HG03442 (cell line): ENCODE data around the gene PPP2R5A.

Experiments used
- ATAC-seq: cut with Tn5 transposase; IDR thresholded peaks from one replicate; pipeline ENCODE4 v1.9.1; 2021; ENCODE audit warnings: mild to moderate bottlenecking, moderate library complexity; ENCODE audit not compliant: unreplicated experiment

The PPP2R5A gene

DNA sequence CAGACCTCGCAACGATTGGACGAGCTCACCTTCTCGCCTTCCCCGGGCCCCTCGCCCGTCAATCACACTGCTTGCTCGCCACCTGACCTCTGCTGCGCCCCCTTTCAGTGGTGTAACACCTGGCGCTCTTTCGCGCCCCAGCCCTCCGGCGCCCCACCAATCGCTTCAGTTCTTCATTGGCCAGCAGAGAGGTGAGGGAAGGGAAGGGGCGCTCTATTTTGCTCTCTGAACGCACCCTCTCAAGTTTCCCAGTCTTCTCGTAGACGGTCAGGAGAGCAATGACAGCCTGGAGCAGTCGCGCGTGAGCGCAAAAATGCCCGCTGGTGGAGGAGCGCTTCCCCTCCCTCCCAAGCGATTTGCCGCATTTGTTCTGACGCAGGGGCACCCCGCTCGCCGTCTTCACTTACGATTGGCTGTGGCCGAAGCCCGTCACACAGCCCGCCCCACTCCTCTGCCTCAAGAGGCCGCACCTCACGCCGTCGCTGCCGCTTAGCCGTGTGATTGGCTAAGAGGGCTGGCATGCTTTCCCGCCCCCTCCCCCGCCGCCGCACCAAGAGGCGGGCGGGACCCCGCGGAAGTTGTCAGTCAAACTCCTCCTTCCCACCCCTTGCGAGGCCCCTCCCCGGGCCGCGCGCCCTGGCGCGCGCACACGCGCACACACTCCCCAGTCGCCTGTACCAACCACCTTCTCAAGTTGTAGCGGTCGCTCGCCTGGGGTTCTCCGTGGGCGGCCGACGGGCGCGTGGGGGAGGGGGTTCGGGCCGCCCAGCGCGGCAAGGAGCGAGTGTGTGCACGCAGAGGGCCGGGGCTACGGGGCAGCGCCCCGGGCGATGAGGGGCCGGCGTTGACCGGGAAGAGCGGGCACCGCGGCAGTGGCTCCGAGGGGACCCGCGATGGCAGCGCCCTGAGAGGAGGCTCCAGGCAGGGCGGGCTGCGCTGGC is at the start of gene PPP2R5A:
Gene PPP2R5A, plus strand, starts transcription at position 667 of the 941 bp plus-strand sequence. CDS start 701 bp downstream, outside the sequence.
- peak; percentile 89 for ATAC-seq

DNA sequence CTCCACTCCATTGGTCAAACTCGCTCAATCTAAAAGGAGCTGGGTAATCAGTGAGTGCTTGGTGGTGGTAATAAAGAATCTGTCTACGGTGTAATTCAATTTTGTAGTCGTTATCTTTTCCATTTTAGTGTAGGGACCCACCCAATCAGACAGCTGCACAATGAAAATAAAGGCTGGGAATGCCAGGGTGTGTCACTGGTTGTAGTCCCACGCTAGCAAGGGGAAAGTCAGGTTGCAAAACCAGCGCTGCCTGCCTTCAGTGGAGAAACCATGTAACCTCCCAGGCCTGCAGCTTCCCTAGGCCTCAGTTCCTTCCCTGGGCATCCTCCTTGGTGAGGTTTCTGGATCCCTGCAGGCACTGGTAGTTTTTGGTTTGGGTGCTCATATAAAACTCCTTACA is 49.4 kb upstream of the PPP2R5A start:
- no peak for ATAC-seq

DNA sequence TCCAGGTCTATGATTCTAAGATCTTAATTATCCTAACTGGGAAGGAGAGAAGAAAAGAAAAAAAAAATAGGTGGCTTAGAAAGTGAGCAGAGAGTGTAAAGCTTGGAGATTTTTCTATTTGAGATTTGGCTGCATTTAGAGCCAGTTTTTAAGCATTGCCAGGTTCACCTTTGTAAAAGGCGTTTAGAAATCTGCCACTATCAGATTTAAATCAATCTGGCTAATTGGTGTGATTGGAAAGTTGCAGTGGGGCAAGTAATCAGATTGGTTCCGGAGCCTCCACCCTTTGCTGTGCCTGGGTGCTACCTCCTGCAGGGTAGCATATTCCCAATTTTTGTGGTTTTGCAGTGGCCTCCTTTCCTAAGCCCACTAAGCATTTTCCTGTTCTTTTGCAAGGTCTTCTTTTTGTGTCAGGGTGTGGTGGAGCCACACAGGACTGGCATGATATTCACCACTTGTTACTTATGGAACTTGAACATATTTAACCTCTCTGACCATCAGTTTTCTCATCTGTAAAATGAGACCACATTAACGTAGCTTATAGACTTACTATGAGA is 48.5 kb upstream of the PPP2R5A start:
- ATAC-seq: no peak

DNA sequence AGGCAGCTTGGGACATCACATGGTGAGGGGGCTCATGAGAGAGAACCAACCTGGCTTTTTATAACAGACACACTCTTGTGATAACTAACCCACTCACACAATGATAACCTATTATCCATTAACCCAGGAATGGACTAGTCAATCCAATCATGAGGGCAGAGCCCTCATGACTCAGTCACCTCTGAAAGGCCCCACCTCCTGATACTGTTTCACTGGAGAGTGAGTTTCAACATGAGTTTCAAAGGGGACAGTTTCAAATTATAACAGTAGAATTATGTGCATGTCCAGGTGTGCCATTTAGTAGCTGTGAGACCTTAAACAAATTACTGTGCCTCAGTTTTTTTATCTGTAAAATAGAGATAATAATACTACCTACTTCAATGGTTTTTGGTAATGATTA is 47.6 kb upstream of the PPP2R5A start:
- peak; percentile 73 for ATAC-seq

DNA sequence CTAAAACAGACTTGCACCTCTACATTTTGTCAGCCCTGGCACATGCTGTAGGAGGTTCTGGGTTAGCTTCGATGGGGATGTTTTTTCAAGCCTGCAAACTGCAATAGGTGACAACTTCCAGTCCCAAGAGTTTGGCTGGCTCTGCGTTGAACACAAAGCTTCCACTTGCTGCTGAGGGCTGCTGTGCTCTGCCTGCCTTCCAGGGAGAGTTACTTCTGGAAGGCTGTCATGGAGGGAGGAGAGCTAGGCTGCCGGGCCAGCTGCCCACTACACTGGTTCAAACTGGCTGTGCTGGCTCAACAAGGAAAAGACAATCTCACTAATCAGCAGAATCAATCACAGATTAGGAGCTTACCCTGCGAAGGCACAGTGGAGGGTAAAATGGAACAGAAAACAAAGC is 46.7 kb upstream of the PPP2R5A start:
- no peak for ATAC-seq

DNA sequence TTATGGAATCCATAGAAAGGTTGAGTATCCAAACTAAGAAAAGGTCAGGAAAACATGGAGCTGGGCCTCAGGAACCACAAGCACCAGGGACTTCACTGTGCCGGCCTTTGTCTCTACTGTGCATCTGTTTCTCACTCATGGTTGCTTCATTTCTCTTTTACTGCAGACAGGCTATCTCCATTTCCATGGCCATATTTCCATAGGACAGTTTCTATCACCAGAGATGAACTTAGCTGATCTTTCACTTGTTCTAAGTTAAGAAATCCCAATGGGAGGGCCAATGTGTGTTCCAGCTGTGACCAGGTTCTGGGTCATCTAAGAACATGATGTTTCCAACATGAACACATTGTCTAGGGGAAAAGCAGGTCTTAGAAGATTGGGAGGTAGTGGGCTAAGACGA is 43.7 kb upstream of the PPP2R5A start:
- ATAC-seq: no peak

DNA sequence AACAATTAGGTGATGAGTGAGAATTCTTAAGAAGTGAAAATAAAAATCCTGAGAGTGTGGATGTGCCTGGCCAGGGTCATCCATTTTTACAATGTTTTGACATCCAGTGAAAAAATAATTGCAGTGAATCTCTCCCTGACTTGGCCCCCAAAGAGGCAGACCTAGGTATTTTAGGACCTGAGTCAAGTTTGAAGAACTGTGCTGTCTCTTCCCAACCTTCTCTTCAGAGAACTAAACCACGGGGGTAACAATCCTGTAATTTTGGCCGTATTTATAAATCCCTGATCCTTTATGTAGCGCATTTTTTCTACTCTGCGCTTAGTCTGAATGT is 43.3 kb upstream of the PPP2R5A start:
- no peak for ATAC-seq

DNA sequence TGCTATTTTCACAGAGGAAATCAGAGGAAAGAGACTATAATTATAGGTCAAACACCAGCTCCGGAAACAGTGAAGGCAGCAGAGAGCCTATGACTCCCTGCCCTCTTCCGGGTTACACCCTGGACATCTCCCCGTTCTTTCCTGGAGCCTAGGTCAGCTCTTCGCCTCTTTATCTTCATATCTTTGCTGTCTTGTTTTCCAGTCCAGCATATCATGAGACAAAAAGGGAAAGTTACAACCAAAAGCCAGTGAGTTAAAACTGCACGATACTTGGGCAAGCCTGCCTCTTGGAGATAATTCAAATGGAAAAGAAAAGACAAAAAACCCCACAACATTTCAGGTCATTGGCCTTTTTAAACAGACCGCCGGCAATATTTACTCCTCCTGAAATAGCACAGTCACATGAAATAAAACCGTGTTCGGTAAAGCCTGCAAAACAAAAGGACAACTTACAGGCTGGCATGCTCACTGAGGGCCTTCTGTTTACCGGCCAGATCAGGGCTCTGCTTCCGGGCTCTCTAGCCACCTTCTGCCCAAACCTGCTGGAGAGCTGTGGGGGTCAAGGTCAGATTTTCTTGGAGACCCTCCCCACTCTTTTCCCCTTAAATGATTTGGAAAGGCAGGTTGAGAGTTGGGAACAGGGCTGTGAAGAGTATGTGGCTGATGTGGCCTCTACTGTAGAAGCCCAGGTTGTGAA is 42.8 kb upstream of the PPP2R5A start:
- no peak for ATAC-seq

DNA sequence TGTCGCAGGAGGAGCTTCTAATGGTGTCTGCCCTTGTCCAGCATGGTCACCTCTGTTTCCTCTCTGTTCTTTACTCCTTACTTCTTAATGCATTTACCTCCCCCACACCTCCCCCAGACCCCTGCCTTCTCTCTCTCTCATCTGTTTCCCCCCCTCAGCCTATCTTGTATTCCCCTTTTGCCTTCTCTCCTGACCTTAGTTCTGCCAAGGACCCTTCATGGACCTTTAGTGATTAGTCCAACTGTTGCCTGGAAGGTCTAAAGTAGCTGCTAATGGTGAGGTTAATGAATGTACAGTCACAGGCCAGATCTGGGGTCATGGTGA is 42.3 kb upstream of the PPP2R5A start:
- ATAC-seq: no peak

DNA sequence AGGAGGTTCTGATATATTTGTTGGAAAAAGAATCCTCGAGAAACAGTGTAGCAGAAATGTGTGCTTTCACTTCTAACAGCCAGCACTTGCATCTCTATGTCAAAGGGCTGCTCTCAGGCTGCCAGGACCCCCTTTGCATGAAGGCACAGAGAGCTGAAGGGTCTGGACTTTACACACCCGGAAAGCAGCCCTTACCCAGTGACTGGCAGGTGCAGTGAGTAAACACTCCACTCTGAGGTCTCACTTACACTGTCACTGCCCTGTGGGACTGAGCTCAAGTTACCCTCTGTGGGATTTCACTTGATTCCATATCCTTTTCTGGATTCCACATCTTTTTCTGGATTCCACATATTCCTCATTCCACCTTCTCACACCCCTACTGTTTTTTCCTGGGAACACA is 40.8 kb upstream of the PPP2R5A start:
- ATAC-seq: no peak

DNA sequence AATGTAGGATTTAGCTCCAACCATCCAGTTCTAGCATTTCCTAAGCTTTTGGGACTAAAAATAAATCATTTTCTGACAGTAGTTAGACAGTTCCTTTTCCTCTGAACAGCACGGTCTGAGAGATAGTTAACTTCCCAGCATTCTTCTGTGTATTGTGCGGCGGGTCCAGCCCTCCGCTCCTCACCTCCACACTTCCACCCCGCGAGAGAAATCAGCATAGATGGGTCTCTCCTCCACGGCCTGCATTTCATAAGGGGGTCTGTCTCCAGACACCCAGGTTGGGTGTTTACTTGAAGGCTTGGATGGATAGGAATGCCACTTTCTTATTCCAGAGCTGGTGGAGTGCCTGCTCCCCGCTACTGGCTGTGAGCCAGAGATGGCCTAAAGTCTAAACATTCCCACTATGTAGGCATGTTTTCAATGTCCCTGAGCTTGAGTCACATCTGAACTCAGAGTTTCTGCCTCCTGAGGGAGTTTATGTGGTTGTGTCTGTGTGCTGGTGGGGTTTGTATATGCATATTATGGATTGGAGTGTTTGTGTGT is 38.0 kb upstream of the PPP2R5A start:
- no peak for ATAC-seq

DNA sequence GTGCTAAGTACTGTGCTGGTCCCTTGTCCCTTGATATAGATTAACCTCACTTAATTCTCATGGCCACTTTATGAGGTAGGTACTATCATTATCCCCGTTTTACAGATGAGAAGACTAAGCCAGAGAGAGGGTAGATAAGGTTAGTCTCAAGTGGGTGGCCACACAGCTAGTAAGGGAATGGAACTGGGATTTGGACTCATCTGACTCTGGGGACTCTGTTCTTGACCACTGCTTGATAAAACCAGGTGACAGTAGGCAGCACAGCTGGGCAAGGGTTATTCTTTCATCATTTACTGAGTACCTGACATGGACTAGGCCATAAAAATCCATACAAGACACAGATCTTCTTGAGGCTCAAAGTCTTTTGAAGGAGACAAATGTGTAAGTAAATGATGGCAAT is 37.2 kb upstream of the PPP2R5A start:
- ATAC-seq: no peak

DNA sequence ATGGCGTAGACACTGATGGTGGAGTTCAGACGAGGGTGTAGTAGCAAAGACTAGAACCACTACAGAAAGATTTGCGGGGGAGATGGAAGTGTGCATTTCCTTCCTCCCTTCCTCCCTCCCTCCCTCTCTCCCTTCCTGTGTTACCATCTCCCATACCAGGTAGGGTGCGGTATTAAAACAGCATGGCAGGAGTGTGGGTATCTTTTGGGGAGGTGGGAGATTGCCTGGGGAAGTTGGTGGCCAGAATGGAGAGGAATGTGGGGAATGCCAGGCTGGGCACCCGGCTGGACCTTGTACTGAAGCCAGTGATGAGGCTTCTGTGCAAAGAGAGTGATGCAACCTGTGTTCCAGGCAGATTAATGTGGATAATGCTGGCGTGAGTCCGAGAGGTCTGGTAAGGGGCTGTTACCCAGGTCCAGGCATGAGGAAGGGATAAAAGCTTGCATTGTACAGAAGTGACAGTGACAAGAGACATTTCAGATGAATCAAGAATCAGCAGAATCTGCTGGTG is 30.3 kb upstream of the PPP2R5A start:
- ATAC-seq: no peak

DNA sequence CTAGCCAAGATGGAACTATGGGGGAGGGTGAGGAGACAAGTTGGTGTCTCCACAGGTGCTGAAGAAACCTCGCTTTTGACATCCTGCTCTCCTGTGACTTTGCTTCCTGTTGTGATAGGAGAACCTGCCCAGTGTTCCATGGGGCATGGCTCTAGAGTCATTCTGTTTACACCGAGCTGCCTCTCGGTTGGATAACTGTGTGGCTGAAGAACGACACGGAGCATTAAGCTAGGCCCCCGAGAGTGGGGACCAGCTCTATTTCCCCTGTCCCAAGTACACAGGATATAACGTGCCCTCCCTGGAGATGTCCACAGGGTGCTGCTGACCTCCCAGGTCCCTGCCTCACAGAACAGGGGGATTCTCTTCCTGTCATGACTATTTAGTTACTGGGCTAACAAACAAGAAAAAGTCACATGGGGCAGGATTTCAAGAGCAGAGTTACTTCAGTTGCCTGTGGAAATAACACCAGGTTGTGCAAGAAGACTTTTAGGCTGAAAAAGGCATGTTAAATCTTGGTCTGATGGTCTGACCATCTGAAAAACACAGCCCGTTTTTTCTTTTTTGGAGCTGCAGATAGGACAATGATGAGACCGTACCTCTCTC is 29.4 kb upstream of the PPP2R5A start:
- ATAC-seq: no peak

DNA sequence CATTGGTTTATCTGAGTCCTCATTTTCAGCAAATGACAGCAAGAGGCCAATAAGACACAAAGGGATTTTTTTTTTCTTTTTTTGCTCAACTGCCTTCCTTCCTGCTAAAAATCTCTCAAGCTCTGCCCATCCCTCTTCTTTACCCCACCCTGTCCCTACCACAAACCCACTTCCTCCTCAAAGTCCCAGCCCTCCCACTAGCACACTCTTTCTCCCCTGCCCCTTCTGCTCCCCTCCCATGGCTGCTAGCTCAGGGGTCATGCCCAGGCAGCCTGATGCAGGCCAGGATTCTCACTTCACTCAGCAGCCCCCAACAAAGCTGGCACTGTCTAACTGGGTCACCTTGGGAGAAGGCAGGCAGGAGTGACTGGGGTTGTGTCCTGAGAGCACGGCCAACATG is 28.8 kb upstream of the PPP2R5A start:
- ATAC-seq: peak; percentile 54

DNA sequence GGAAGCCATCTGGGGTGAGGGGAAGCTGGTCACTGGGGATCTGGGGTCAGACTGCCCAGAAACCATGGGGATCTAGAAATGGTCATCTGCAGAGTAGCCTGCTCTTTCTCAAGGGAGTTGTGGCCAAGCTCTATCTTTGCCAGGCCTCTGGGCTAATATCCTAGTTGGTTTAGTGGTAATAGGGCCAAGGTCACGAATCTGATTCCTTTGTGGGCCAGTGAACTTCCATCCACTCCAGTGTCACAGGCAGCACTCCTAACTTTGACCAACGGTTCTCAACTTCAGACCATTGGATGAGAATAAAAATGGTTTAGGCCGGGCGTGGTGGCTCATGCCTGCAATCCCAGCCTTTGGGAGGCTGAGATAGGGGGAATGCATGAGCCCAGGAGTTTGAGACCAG is 28.1 kb upstream of the PPP2R5A start:
- no peak for ATAC-seq

DNA sequence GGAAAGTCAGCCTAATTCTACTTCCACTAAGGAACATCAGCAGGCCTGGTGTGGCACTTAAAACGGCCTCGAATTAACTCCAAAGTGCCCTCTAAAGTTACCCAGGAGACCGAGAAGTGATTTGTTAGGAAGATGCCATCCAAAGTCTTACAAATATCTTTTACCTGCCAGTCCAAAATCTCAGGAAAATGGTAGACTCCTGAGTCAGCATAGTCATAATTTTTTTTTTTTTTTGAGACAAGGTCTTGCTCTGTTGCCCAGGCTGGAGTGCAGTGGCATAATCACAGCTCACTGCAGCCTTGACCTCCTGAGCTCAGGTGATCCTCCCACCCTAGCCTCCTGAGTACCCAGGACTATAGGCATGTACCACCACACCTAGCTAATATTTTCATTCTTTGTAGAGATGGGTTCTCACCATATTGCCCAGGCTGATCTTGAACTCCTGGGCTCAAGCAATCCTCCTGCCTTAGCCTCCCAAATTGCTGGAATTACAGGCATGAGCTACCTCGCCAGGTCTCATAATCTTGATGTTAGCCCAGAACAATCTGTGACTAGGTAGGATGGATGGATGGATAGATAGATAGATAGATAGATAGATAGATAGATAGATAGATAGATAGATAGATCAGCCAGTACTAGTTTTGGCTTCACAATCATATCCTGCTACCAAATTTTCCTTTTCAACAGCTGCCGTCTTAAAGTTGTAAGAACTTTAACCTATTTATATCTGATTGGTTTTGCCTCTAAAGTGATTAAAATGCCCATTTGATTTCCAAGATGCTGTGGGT is 25.3 kb upstream of the PPP2R5A start:
- no peak for ATAC-seq

DNA sequence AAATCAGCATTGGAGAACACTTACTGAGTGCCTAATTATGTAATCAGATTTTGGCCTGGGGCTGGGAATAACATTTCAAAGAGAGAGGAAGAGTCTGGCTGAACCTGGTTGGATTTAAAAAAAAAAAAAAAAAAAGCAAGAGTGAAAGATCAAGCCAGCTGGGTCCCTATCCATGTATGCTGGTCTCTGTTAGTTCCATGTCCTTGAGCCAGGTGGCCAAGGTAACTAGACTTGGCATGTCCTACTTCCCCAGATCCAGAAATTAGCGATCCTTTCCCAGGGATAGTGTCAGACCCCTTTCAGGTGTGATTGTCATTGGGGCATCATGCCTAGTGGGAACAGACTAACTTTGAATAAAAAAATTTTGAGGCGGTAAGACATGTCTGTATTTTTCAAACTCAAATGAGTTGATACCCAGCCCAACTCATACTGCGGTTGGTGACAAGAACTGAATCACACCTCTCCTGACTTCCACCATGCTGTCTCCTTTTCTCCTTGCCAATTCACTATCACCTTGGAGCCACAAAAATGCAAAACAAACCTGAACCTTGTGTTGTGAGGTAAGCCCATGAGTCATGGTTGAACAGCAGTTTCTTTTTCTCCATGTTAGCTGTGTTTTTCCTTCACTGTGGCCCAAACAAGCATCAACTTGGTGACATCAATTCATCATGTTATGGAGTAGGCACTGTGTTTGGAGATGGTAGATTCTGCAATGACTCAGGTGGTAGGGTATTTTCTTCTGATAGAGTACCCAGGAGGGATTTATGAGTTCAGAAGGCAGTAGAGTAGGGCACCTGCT is 24.5 kb upstream of the PPP2R5A start:
- no peak for ATAC-seq

DNA sequence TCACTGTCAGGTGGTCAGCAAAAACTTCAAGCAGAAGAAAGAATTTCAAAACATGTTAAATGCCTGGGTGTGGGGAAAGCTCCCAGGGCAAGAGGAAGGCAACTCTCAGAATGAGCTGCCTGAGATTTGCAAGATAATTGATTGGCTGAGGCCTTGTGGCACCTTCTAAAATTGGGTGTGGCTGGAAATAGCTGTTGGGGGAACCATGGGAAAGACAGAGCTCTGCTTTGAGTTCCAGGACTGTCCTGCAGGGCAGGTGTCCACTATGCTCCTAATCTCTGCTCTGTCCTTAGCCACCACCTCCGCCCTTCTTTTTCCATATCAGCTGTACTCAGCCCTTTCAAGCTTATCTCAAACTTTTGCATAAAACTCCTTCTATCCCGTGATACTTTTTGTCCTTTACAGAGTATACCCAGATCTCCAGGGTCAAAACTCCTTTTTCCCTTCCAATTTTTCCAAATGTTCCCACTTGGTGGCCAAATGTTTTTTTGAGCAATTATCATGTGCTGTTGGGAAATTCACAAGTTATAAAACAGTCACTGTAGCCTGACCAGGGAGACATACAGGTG is 23.8 kb upstream of the PPP2R5A start:
- no peak for ATAC-seq
